ENCODE results near the gene NRXN3.

- peak; percentile 15 to 39 for TF ChIP-seq CTCF (conservative IDR thresholded peaks at IDR 0.05 in 1 of 2, IDR thresholded peaks at IDR 0.05 in 1 of 2; ENCODE audit: low read depth in 1 of 2, low read length in 2 of 2)
- TF ChIP-seq EZH2 (IDR thresholded peaks at IDR 0.05; ENCODE audit: low read length, missing control alignments) = no peak
Observed at GRCh38 chr14:79011091-79011919, 841.1 kb downstream of the NRXN3 start.

Data from fibroblast of lung (primary cell).